Spleen (tissue), 7 donors: ENCODE results near the gene PANX3.

Source experiments
- POLR2A ChIP-seq, 3 donors: fragments of 450-650 bp; IDR thresholded peaks; one replicate each; pipeline ENCODE4 v1.5.1; 2017; ENCODE audit warnings: antibody characterized with exemption in 3 of 3, mild to moderate bottlenecking in 1 of 3
- TF ChIP-seq, protein P1 (sequence below), 11 experiments: fragments of 200-600 bp in 7 of 11; fragments of 450-650 bp in 4 of 11; sonication (generic) in 4 of 11; IDR thresholded peaks in 8 of 11; conservative IDR thresholded peaks in 3 of 11; 1 replicate in 7 of 11; 2 replicates in 4 of 11; pipeline versions ENCODE4 v1.4.0 to v1.8.0; 2016 to 2021; ENCODE audit warnings: antibody characterized with exemption in 11 of 11, inconsistent platforms in 4 of 11, mild to moderate bottlenecking in 1 of 11
- donor health status: DM: no; HTN: no; CAD: no; lungs with moderate emphysema.
- donor health status: DM: no; HTN: no; CAD: no.
- donor health status: DM: no; HTN: no; CAD: no.

GRCh38 chr11:124591430-124591829, 19.8 kb upstream of the PANX3 start:
- TF ChIP-seq, protein P1, sequence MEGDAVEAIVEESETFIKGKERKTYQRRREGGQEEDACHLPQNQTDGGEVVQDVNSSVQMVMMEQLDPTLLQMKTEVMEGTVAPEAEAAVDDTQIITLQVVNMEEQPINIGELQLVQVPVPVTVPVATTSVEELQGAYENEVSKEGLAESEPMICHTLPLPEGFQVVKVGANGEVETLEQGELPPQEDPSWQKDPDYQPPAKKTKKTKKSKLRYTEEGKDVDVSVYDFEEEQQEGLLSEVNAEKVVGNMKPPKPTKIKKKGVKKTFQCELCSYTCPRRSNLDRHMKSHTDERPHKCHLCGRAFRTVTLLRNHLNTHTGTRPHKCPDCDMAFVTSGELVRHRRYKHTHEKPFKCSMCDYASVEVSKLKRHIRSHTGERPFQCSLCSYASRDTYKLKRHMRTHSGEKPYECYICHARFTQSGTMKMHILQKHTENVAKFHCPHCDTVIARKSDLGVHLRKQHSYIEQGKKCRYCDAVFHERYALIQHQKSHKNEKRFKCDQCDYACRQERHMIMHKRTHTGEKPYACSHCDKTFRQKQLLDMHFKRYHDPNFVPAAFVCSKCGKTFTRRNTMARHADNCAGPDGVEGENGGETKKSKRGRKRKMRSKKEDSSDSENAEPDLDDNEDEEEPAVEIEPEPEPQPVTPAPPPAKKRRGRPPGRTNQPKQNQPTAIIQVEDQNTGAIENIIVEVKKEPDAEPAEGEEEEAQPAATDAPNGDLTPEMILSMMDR (IDR thresholded peaks at IDR 0.05 in 8 of 11, conservative IDR thresholded peaks at IDR 0.05 in 3 of 11): no peak
- no peak for TF ChIP-seq POLR2A (IDR thresholded peaks at IDR 0.05)
